Neutrophil (primary cell): ENCODE measurements around the gene OLR1.

Experiments
- H3K27ac ChIP-seq: fragments of 200-600 bp; sonication (generic); 2 replicates; pipeline ENCODE4 v1.5.1; 2016; ENCODE audit warnings: mild to moderate bottlenecking, moderate library complexity
- H3K27me3 ChIP-seq: fragments of 200-600 bp; sonication (generic); 2 replicates; pipeline ENCODE4 v1.6.0; 2016; ENCODE audit warnings: mild to moderate bottlenecking
- H3K36me3 ChIP-seq: fragments of 200-600 bp; sonication (generic); 2 replicates; pipeline ENCODE4 v1.5.1; 2017
- H3K4me1 ChIP-seq, 2 experiments: fragments of 200-600 bp in 1 of 2; sonication (generic) in 1 of 2; 1 replicate in 1 of 2; 2 replicates in 1 of 2; pipeline versions ENCODE4 v1.5.1 to v1.6.1; 2013 to 2016; ENCODE audit warnings: low read depth in 1 of 2, low read length in 1 of 2, mild to moderate bottlenecking in 1 of 2, moderate library complexity in 1 of 2; ENCODE audit not compliant: control insufficient read depth in 1 of 2, insufficient read depth in 1 of 2
- H3K4me3 ChIP-seq, 2 experiments: fragments of 200-600 bp in 1 of 2; sonication (generic) in 1 of 2; 1 replicate in 1 of 2; 2 replicates in 1 of 2; pipeline ENCODE4 v1.5.1; 2013 to 2016; ENCODE audit warnings: low read depth in 1 of 2, low read length in 1 of 2, mild to moderate bottlenecking in 1 of 2, moderate library complexity in 1 of 2
- H3K9me3 ChIP-seq: fragments of 200-600 bp; sonication (generic); 2 replicates; pipeline ENCODE4 v1.5.1; 2016
- CTCF ChIP-seq: fragments of 200-600 bp; sonication (generic); IDR thresholded peaks from 2 replicates; pipeline ENCODE4 v1.5.1; 2016; ENCODE audit warnings: antibody characterized with exemption

OLR1 gene

GRCh38 chr12:10175846-10176636 lies 4.1 kb upstream of the OLR1 start:
- Histone ChIP-seq H3K36me3 (no peaks in the 10 kb centered on the region), H3K27ac (no peak overlapping the region), H3K27me3 (no peaks in the 10 kb centered on the region), H3K4me1 (peaks cover 24 to 27% of the 10 kb centered on the region in 2 experiments), H3K4me3 (no peak overlapping the region), H3K9me3 (no peaks in the 10 kb centered on the region)
- TF ChIP-seq CTCF = no peak

DNA sequence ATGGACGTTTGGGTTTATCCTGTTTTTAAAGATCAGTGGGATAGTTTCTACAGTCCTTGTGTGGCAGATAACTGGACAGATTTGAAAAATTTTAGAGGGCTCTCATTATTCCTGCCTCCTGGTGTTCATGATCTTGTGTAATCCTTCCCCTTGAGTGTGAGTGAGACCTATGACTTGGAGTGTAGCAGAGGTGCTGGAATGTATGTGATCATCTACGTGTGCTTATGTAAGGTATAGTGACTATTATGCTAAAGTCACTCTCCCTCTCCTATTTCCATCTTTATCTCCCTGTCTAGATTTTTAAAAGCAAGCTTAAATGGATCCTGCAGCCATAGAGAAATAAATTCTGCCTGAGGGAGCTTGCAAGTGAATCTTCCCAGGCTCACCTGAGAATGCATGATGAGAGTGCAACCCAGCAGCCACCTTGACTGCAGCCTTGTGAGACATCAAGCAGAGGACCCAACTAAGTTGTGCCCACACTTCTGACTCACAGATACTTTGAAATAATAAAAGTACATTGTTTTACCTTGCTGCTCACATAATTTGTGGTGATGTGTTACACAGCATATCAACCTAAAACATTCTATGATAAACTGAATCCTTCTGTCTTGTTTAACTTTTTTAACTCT lies 3.2 kb upstream of the OLR1 start:
- Histone ChIP-seq H3K36me3 (no peaks in the 10 kb centered on the region), H3K27ac (no peak overlapping the region), H3K27me3 (no peaks in the 10 kb centered on the region), H3K9me3 (no peaks in the 10 kb centered on the region), H3K4me3 (no peak overlapping the region), H3K4me1 (peaks cover 30 to 36% of the 10 kb centered on the region in 2 experiments)
- no peak for TF ChIP-seq CTCF

- Histone ChIP-seq H3K9me3 (no peaks in the 10 kb centered on the region), H3K36me3 (no peaks in the 10 kb centered on the region), H3K4me3 (no peak overlapping the region), H3K27me3 (no peaks in the 10 kb centered on the region), H3K4me1 (peaks cover 69 to 74% of the 10 kb centered on the region in 2 experiments), H3K27ac (peak overlapping the region; percentile 71)
- no peak for TF ChIP-seq CTCF
Measured at GRCh38 chr12:10170216-10170615, 1.7 kb downstream of the OLR1 start.

DNA sequence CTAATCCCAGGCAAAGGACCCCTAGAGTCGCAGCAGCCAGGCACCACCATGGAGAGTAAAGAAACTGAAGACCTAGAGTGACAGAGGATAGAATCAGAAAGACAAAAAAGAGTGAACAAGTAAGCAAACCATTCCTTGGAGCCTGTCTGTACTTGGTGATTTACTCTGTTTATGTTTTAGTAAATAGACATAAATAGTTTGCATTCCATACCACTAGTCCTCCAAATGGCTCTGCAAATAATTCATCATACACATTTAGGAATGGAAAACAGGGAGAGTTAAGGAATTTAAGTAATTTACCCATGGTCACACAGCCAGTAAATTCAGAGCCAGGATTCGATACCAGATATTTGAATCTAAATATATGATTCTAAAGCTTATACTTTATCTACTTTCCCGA lies 2.8 kb downstream of the OLR1 start:
- Histone ChIP-seq H3K9me3 (no peaks in the 10 kb centered on the region), H3K27me3 (no peaks in the 10 kb centered on the region), H3K27ac (peak overlapping the region; percentile 71), H3K36me3 (no peaks in the 10 kb centered on the region), H3K4me1 (peaks cover 69 to 74% of the 10 kb centered on the region in 2 experiments), H3K4me3 (no peak overlapping the region)
- no peak for TF ChIP-seq CTCF

DNA sequence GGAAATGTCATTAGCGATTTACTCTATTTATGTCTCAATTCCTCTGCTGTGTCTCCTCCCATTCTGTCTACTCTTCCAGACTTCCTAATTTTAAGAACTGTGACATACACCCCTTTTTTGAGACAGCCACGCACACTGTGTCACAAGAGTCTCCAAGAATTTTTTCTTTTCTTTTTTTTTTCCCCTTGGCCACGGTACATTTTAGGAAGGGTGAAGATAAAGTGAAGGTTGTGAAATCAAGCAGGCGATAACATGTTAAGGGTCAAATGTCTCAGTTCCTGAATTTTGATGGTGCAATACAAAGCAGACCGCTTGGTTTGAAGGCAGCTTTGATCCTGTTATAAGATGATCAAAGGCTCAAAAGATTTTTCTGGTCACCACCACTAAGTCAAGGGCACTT lies 4.3 kb downstream of the OLR1 start:
- TF ChIP-seq CTCF = no peak
- H3K9me3 ChIP-seq = no peaks in the 10 kb centered on the region
- peaks cover 70 to 71% of the 10 kb centered on the region in 2 experiments for H3K4me1 ChIP-seq
- no peaks in the 10 kb centered on the region for H3K36me3 ChIP-seq
- H3K4me3 ChIP-seq = peak overlapping the region in 1 of 2 experiments; percentile 31
- no peaks in the 10 kb centered on the region for H3K27me3 ChIP-seq
- H3K27ac ChIP-seq = peak overlapping the region; percentile 71
